ENCODE measurements around the gene POU5F1. TPM values are rescaled to one million over a fixed set of nuclear protein-coding genes. Genes with fewer than 3 reads are reported as not detected.

POU5F1 gene
- polyA plus RNA-seq, 6 donors from 2014 or later, result 0.25 to 0.40 TPM; not detected in 4

- Mint-ChIP-seq H3K9me3 (no peaks in the 10 kb centered on the region), H3K27ac (peak within 1 kb of the TSS; percentile 87 to 99 (median 92)), H3K4me3 (peak within 1 kb of the TSS; percentile 88 to 99 (median 92)), H3K4me1 (peaks cover 24 to 28% (median 26%) of the 10 kb centered on the region in 3 donors), H3K36me3 (no peaks in the 10 kb centered on the region), H3K27me3 (no peaks in the 10 kb centered on the region)
- ATAC-seq (ENCODE audit: low read depth in 2 of 2) (peak; percentile 85 to 92), DNase-seq (peak; percentile 98)
Observed at GRCh38 chr6:31158140-31158862, 12.2 kb downstream of the POU5F1 start, which contains the start of gene TCF19. Gene TCF19, plus strand, starts transcription at chr6:31158589. Its CDS starts 881 bp downstream, at chr6:31159470.

GRCh38 chr6:31157513-31158139 is 12.9 kb downstream of the POU5F1 start, which contains the start of gene CCHCR1:
Gene CCHCR1, minus strand, starts transcription at chr6:31157802. Its CDS starts 202 bp downstream, at chr6:31157600.
- Mint-ChIP-seq H3K36me3 (no peaks in the 10 kb centered on the region), H3K27me3 (no peaks in the 10 kb centered on the region), H3K27ac (peak within 1 kb of the TSS; percentile 87 to 99 (median 92)), H3K4me3 (peak within 1 kb of the TSS; percentile 88 to 99 (median 92)), H3K4me1 (peaks cover 24 to 28% (median 26%) of the 10 kb centered on the region in 3 donors), H3K9me3 (no peaks in the 10 kb centered on the region)
- DNase-seq (no peak), ATAC-seq (ENCODE audit: low read depth in 2 of 2) (peak; percentile 20 to 30)

- DNase-seq, result no peak
- Mint-ChIP-seq H3K27ac (peak overlapping the region in 1 of 6 donors; percentile 63), H3K27me3 (no peaks in the 10 kb centered on the region), H3K4me1 (peaks cover 24 to 28% (median 26%) of the 10 kb centered on the region in 3 donors), H3K4me3 (peak overlapping the region in 6 of 8 donors; percentile 57 to 98 (median 88)), H3K36me3 (no peaks in the 10 kb centered on the region), H3K9me3 (no peaks in the 10 kb centered on the region)
- no peak for ATAC-seq (ENCODE audit: low read depth in 2 of 2)
Observed at GRCh38 chr6:31156641-31157040, 13.8 kb downstream of the POU5F1 start.

GRCh38 chr6:31154436-31154835 is 16.0 kb downstream of the POU5F1 start:
- Mint-ChIP-seq H3K4me1 (peaks cover 26 to 30% (median 28%) of the 10 kb centered on the region in 3 donors), H3K27me3 (no peaks in the 10 kb centered on the region)
- DNase-seq, result no peak

GRCh38 chr6:31152781-31153180 is 17.7 kb downstream of the POU5F1 start:
- Mint-ChIP-seq H3K27ac (peak overlapping the region in 2 of 6 donors; percentile 42 to 73), H3K4me1 (peaks cover 16 to 23% (median 21%) of the 10 kb centered on the region in 3 donors), H3K9me3 (no peaks in the 10 kb centered on the region), H3K36me3 (peaks cover 0 to 12% of the 10 kb centered on the region in 2 donors), H3K27me3 (no peaks in the 10 kb centered on the region), H3K4me3 (peak overlapping the region in 1 of 8 donors; percentile 15)
- DNase-seq (no peak), ATAC-seq (ENCODE audit: low read depth in 2 of 2) (no peak)

More at GRCh38 chr6:31154436-31154835, 16.0 kb downstream of the POU5F1 start:
- no peak for ATAC-seq (ENCODE audit: low read depth in 2 of 2)
- no peak overlapping the region for H3K4me3 Mint-ChIP-seq
- H3K9me3 Mint-ChIP-seq, result no peaks in the 10 kb centered on the region
- H3K36me3 Mint-ChIP-seq, result peaks cover 0 to 12% of the 10 kb centered on the region in 2 donors
- no peak overlapping the region for H3K27ac Mint-ChIP-seq

GRCh38 chr6:31149827-31150447 is 20.5 kb downstream of the POU5F1 start:
- no peaks in the 10 kb centered on the region for H3K9me3 Mint-ChIP-seq
- no peaks in the 10 kb centered on the region for H3K27me3 Mint-ChIP-seq
- DNase-seq, result no peak
- H3K27ac Mint-ChIP-seq, result no peak overlapping the region
- peaks cover 7 to 14% (median 13%) of the 10 kb centered on the region in 3 donors for H3K4me1 Mint-ChIP-seq
- H3K36me3 Mint-ChIP-seq, result peaks cover 0 to 14% of the 10 kb centered on the region in 2 donors
- no peak for ATAC-seq (ENCODE audit: low read depth in 2 of 2)
- H3K4me3 Mint-ChIP-seq, result no peak overlapping the region

- DNase-seq, result no peak
- ATAC-seq (ENCODE audit: low read depth in 2 of 2), result no peak
- Mint-ChIP-seq H3K36me3 (peaks cover 0 to 6% of the 10 kb centered on the region in 2 donors), H3K27ac (peak overlapping the region in 1 of 6 donors; percentile 56), H3K4me3 (no peak overlapping the region), H3K9me3 (no peaks in the 10 kb centered on the region), H3K4me1 (peaks cover 4 to 12% (median 7%) of the 10 kb centered on the region in 3 donors), H3K27me3 (no peaks in the 10 kb centered on the region)
Observed at GRCh38 chr6:31145386-31145785, 25.1 kb downstream of the POU5F1 start.

GRCh38 chr6:31144970-31145340 is 25.5 kb downstream of the POU5F1 start:
- Mint-ChIP-seq H3K27me3 (no peaks in the 10 kb centered on the region), H3K27ac (no peak overlapping the region), H3K4me1 (peaks cover 4 to 12% (median 7%) of the 10 kb centered on the region in 3 donors), H3K4me3 (no peak overlapping the region), H3K36me3 (peaks cover 0 to 6% of the 10 kb centered on the region in 2 donors), H3K9me3 (no peaks in the 10 kb centered on the region)
- DNase-seq (no peak), ATAC-seq (ENCODE audit: low read depth in 2 of 2) (no peak)

- H3K4me1 Mint-ChIP-seq, result peaks cover 4 to 12% (median 7%) of the 10 kb centered on the region in 3 donors
- H3K27me3 Mint-ChIP-seq, result no peaks in the 10 kb centered on the region
- peaks cover 0 to 6% of the 10 kb centered on the region in 2 donors for H3K36me3 Mint-ChIP-seq
- DNase-seq, result no peak
- no peaks in the 10 kb centered on the region for H3K9me3 Mint-ChIP-seq
- H3K4me3 Mint-ChIP-seq, result no peak overlapping the region
- H3K27ac Mint-ChIP-seq, result no peak overlapping the region
- no peak for ATAC-seq (ENCODE audit: low read depth in 2 of 2)
Observed at GRCh38 chr6:31144296-31144969, 26.0 kb downstream of the POU5F1 start.

- H3K4me3 Mint-ChIP-seq, result no peak overlapping the region
- peak overlapping the region in 1 of 6 donors; percentile 28 for H3K27ac Mint-ChIP-seq
- no peaks in the 10 kb centered on the region for H3K9me3 Mint-ChIP-seq
- ATAC-seq (ENCODE audit: low read depth in 2 of 2) (no peak), DNase-seq (no peak)
- H3K27me3 Mint-ChIP-seq, result no peaks in the 10 kb centered on the region
- peaks cover 2 to 9% (median 3%) of the 10 kb centered on the region in 3 donors for H3K4me1 Mint-ChIP-seq
- peaks cover 0 to 6% of the 10 kb centered on the region in 2 donors for H3K36me3 Mint-ChIP-seq
Observed at GRCh38 chr6:31143148-31143547, 27.3 kb downstream of the POU5F1 start.

GRCh38 chr6:31142361-31142761 is 28.1 kb downstream of the POU5F1 start:
- peaks cover 4 to 9% (median 4%) of the 10 kb centered on the region in 3 donors for H3K4me1 Mint-ChIP-seq
- H3K9me3 Mint-ChIP-seq, result no peaks in the 10 kb centered on the region
- ATAC-seq (ENCODE audit: low read depth in 2 of 2) (no peak), DNase-seq (no peak)
- H3K36me3 Mint-ChIP-seq, result peaks cover 0 to 6% of the 10 kb centered on the region in 2 donors
- H3K27ac Mint-ChIP-seq, result no peak overlapping the region
- no peak overlapping the region for H3K4me3 Mint-ChIP-seq
- peaks cover 0 to 5% (median 4%) of the 10 kb centered on the region in 3 donors for H3K27me3 Mint-ChIP-seq

GRCh38 chr6:31140643-31141042 is 29.8 kb downstream of the POU5F1 start:
- Mint-ChIP-seq H3K4me1 (peaks cover 5 to 8% (median 6%) of the 10 kb centered on the region in 3 donors), H3K27me3 (peaks cover 0 to 8% (median 6%) of the 10 kb centered on the region in 3 donors), H3K27ac (no peak overlapping the region), H3K36me3 (peaks cover 0 to 6% of the 10 kb centered on the region in 2 donors), H3K9me3 (no peaks in the 10 kb centered on the region), H3K4me3 (no peak overlapping the region)
- ATAC-seq (ENCODE audit: low read depth in 2 of 2) (no peak), DNase-seq (no peak)

GRCh38 chr6:31139599-31139998 is 30.9 kb downstream of the POU5F1 start:
- no peak for DNase-seq
- peak overlapping the region in 1 of 8 donors; percentile 29 for H3K4me3 Mint-ChIP-seq
- no peaks in the 10 kb centered on the region for H3K9me3 Mint-ChIP-seq
- H3K27me3 Mint-ChIP-seq, result peaks cover 0 to 8% (median 6%) of the 10 kb centered on the region in 3 donors
- peak overlapping the region in 1 of 6 donors; percentile 24 for H3K27ac Mint-ChIP-seq
- no peak for ATAC-seq (ENCODE audit: low read depth in 2 of 2)
- H3K4me1 Mint-ChIP-seq, result peaks cover 5 to 8% (median 6%) of the 10 kb centered on the region in 3 donors
- peaks cover 0 to under 1% of the 10 kb centered on the region in 2 donors for H3K36me3 Mint-ChIP-seq

Measured in naive B cell (primary cell).